Measurements from ENCODE around the gene IFNG-AS1.

IFNG-AS1 gene

DNA sequence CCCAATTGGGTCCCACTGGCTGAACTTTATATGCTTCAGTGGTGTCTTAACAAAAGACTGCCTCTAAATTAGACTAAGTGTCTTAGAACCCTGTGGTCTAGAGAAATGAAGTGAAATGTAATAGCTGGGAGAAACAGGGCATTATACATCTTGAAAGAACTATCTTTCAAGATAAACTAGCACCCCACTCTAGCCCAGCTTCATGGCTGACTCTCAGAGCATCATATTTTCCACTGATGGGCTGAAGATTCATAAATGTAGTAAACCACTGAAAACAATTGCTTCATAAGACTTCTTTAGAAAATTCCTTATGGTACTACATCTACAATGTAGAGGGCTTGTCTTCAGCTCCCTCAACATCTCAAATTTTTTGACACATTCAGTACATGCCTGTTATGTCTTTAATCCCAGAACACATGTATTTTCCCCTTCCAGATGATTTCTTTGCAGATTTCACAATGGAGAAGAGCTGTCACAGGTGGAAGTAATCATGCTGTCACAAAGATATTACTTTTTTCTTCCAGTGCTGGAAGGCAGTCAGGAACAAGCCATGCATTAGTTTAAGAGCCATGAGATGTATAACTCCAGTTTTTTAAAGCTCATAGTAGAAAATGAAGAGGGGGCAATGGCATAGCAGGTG lies 48.5 kb downstream of the IFNG-AS1 start:
- no peak for DNase-seq (ENCODE audit: low spot score)

DNA sequence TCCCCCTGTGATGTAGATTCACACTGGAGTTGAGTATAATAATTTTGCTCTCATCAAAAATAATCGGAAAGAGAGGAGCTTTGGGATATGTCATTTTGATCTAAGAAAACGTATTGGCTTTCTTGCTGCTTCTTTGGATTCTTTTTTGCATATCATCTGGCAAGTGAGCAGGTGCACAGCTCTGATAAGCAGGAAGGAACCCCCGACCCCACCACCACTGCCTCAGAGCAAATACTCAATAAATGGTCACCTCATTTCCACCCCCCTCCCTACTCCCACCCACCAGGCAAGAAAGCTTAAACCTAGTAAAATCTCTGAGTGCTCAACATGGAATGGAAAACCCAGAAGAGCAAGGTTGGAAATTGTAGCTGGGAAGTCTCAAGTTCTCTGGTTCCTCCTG lies 49.4 kb downstream of the IFNG-AS1 start:
- no peak for DNase-seq (ENCODE audit: low spot score)

DNA sequence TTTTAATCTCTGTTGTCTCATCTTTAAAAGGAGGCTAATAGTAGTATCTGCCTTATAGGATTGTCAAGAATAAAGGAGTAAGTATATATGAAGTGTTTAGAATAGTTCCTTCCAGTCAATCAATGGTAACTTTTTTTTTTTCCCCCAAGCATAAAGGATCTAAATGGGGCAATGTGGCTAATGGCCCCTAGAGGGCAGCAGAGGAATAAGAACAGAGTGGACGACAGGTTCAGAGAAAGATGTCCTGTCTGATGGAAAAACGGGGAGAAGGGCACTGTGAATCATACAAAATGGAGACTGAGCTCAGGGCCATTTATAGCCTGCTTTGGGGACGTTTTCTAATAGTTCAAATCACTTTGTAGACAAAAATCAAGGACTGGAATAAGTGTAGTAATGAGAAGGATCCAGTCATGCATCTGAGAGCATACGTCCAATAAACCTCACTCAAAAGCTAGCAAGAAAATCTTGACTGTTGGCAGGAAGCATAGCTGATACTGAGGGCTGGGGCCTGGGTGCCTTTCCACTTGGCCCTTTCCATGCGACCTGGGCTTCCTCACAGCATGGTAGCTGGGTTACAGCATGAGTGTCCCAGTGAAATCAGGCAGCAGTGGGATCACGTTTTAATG lies 51.3 kb downstream of the IFNG-AS1 start:
- DNase-seq (ENCODE audit: low spot score), result peak; percentile 71

DNA sequence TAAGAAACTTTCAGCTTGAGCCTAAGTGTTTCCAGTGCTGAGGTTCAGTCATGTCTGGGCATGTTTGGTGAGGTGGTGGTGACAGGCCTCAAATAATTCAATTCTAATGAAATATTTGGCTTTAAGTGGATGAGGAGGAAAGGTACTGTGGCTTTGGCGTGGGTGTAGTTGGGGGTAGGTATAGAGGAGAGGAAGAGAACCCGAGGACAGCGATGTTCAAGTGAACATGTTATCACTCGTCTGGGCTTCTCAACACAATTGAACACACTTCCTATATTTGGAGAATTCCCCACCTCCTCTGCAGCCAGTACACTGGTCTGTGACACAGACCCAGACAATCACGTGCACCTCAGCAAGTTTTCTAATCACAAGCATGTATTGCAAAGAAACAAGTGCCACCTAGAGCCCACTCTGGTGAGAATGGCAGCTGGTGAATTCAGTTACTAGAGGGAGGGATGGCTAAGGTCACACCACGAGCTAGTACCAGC lies 53.0 kb downstream of the IFNG-AS1 start:
- DNase-seq (ENCODE audit: low spot score), result no peak

DNA sequence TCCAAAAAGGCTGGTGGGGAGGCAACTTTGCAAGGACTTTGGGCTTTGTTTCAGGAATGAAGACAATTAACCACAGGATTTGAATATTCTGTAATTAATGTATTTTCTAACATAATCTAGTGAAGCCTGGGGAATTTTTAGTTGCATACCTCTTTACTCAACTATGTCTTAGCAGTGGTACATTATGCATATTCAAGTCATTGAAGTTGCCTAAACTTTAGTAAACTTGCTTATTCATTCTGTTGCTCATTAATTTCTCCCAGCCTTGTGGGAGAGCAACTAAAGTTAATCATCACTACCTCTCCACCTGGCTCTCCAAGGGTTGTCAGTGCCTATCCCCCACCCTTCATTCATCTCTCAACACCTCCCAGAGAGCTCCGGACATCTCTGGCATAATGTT lies 54.2 kb downstream of the IFNG-AS1 start:
- no peak for DNase-seq (ENCODE audit: low spot score)

DNA sequence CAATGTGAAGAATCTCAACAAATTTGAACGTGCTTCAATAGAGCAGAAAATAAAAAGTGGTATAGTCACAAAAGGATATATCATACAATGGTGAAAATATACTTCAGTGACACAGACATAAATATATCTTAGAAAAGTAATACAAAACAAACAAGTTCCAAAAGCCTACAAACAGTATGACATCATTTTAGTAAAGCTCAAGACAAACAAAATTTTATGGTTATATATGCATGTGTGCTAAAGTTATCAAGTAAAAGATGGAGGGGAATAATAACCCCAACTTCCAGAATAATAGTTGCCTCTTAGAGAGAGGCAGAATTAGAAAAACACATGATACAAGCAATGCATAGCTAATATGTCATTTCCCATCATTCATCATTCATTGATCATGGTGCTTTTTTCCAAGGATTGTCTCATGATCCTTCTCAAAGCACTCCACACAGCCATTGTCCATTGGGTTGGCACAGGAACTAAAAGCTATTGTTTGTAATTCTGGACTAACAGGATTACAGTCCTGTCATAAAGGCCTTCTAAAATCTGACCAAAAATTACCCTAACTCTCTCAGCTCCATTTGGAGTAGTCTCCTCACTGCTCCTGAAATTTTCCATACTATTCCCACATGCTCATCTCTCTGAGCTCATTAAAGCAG lies 59.5 kb downstream of the IFNG-AS1 start:
- DNase-seq (ENCODE audit: low spot score), result no peak

DNA sequence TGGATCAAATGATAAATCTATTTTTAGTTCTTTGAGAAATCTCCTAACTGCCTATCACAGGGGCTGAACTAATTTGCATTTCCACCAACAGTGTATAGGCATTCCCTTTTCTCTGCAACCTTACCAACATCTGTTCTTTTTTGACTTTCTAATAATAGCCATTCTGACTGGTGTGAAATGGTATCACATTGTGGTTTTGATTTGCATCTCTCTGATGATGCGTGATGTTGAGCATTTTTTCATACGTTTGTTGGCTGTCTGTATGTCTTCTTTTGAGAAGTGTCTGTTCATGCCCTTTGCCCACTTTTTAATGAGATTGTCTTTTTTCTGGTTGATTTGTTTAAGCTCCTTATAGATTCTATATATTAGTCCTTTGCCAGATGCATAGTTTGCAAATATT lies 67.1 kb downstream of the IFNG-AS1 start:
- no peak for DNase-seq (ENCODE audit: low spot score)

DNA sequence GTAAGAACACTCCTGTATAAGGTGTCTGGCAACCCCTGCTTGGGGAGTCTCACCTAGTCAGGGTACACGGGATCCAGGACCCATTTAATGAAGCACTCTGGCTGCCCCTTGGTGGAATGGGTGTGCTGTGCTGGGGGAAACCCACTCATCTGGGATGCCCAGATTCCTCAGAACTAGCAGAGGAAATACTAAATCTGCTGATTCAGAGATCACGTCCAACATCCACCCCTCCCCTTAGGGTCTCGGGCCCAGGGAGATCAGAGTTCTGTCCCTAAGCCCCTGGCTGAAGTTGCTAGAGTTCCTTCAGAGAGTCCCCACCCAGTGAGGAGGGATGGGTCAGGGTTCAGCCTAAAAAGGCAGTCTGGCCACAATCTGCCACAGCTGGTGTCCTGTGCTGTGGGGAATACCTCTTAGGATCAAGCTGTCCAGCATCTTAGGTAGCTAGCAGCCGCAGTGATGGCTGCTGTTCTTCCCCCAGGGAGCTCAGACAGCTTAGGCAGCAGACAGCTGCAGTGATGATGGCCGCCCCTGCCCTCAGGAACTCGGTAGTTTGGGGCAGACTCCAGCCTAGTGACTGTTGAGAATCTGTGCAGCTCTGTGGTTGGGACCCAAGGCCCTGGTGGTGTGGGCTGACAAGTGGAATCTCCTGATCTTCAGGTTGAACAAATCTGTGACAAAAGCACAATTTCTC lies 74.8 kb downstream of the IFNG-AS1 start:
- no peak for DNase-seq (ENCODE audit: low spot score)

DNA sequence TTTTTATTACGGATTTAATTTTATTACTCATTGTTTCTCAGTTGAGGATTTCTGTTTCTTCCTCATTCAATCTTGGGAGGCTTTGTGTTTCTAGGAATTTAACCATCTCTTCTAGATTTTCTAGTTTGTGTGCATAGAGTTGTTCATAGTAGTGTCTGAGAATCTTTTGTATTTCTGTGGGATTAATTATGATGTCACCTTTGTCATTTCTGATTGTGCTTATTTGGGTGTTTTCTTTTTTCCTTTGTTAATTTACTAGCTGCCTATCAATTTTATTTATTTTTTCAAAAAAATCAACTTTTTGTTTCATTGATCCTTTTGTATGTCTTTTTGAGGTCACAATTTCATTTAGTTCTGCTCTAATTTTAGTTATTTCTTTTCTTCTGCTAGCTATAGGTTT lies 75.9 kb downstream of the IFNG-AS1 start:
- no peak for DNase-seq (ENCODE audit: low spot score)

DNA sequence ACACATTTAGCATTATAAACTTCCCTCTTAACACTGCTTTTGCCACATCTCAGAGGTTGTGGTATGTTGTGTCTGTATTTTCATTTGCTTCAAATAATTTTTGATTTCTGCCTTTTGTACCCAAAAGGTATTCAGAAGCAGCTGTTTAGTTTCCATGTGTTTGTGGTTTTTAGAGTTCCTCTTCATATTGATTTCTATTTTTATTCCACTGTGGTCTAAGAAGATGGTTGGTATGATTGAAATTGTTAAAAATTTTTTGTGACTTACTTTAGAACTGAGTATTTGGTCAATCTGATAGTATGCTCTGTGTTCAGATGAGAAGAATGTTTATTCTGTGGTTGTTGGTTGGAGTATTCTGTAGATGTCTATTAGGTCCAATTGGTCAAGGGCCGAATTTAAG lies 76.4 kb downstream of the IFNG-AS1 start:
- no peak for DNase-seq (ENCODE audit: low spot score)

DNA sequence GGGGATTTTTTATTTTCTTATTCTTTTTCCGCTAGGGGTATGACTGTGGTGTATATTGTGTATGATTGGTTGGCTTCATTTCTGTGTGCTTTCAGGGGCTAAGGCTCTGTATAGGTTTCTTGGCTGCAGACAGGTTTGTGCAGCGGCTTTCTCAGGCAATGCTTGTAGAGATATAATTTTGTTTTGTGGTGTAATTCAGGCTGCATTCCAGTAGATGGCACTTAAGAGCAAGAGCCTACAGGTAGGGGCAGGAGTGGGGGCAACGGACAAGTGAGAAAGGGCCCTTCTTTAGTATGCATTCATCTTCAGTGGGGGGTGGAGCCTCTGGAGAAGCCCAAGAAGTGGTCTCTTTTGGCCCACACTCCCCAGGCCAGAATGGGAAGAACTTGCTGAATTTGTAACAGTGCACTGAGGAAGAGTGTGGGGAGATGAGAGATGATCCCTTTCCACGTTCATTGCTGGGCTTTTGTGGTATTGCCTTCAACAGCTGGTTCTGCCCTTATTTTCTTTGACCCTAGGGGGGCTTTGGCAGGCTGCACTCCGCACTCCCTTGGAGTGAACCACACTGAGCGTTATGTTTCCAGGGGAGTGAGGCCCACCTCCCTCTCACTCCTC lies 78.6 kb downstream of the IFNG-AS1 start:
- DNase-seq (ENCODE audit: low spot score), result no peak

DNA sequence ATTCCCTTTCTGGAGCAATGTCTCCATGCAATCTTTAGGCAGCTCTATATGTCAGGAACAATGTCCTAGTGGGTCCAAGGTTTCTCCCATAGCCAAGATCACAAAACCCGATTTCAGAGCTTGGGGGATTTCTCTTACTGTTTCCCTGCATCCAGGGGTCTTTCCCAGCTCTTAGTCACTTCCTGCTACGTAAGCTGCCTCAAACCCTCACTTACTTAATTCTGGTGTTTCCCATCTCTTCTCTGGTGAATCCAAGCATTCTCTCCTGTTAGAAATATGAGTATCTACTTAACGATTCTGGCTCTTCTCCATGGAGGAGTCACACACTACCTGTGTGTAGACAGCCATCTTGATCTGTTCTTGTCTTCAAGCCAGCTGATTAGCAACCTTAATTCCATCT lies 80.0 kb downstream of the IFNG-AS1 start:
- DNase-seq (ENCODE audit: low spot score), result no peak
